Endothelial cell (in vitro differentiated cells): Measurements from ENCODE around the gene RABL6. TPM values are rescaled to one million over a fixed set of nuclear protein-coding genes. Genes with fewer than 3 reads are reported as not detected.
"Not testable (repeated sequence)": the region's sequence is repeated elsewhere in the genome, so short reads cannot be mapped to it uniquely, and the experiment has no call there.

Experiments
- DNase-seq: peaks from one replicate; pipeline ENCODE4 v3.0.0; 2021; ENCODE audit warnings: low spot score
- H3K27ac Mint-ChIP-seq: one replicate; pipeline ENCODE4 v1.8.0; 2021; ENCODE audit warnings: mixed read lengths, inconsistent platforms; ENCODE audit not compliant: unreplicated experiment
- H3K27me3 Mint-ChIP-seq: one replicate; pipeline ENCODE4 v1.8.0; 2021; ENCODE audit warnings: mild to moderate bottlenecking, moderate library complexity, mixed read lengths, inconsistent platforms; ENCODE audit not compliant: unreplicated experiment
- H3K36me3 Mint-ChIP-seq: one replicate; pipeline ENCODE4 v1.8.0; 2021; ENCODE audit warnings: mild to moderate bottlenecking, low read depth, mixed read lengths, inconsistent platforms; ENCODE audit not compliant: unreplicated experiment
- H3K4me1 Mint-ChIP-seq: one replicate; pipeline ENCODE4 v1.8.0; 2021; ENCODE audit warnings: mild to moderate bottlenecking, mixed read lengths, inconsistent platforms; ENCODE audit not compliant: unreplicated experiment
- H3K4me3 Mint-ChIP-seq: one replicate; pipeline ENCODE4 v1.8.0; 2021; ENCODE audit warnings: mild to moderate bottlenecking, mixed read lengths, inconsistent platforms; ENCODE audit not compliant: unreplicated experiment
- H3K9me3 Mint-ChIP-seq: one replicate; pipeline ENCODE4 v1.8.0; 2021; ENCODE audit warnings: mixed read lengths, inconsistent platforms; ENCODE audit not compliant: unreplicated experiment
- CTCF ChIP-seq: fragments of 200-600 bp; sonication (generic); IDR thresholded peaks from one replicate; pipeline ENCODE4 v1.5.0; 2021; ENCODE audit warnings: antibody characterized with exemption; ENCODE audit not compliant: unreplicated experiment
- total RNA-seq: library from RNA; stranded (reverse); fragmentation: NEBNext Ultra II Directional; extraction: Animal tissue kit (Norgen Biotek cat#: 25700); gene quantifications from one replicate; pipeline ENCODE4 v1.2.1, GENCODE V29; 2021; ENCODE audit not compliant: unreplicated experiment

The RABL6 gene
- total RNA-seq, 1 donor from 2014 or later, result 88.4 TPM

- peaks cover 20% of the 10 kb centered on the region for H3K27me3 Mint-ChIP-seq
- no peak overlapping the region for H3K27ac Mint-ChIP-seq
- peaks cover 2% of the 10 kb centered on the region for H3K4me1 Mint-ChIP-seq
Measured at GRCh38 chr9:136777359-136777758, 30.4 kb upstream of the RABL6 start.

DNA sequence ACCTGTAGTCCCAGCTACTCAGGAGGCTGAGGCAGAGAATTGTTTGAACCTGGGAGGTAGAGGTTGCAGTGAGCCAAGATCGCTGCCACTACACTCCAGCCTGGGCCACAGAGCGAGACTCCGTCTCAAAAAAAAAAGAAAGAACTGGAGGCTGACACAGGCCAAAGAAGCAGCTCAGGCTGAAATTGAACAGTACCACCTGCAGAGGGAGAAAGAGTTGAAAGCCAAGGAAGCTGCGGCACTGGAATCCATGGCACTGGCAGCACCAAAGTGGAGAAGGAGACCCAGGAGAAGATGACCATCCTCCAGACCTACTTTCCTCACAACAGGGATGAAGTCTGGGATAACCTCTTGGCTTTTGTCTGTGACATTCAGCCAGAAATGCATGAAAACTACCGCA, 27.9 kb upstream of the RABL6 start:
- H3K4me1 Mint-ChIP-seq, result peaks cover 2% of the 10 kb centered on the region
- no peak for DNase-seq
- H3K27ac Mint-ChIP-seq, result no peak overlapping the region
- no peak for TF ChIP-seq CTCF
- peaks cover 18% of the 10 kb centered on the region for H3K27me3 Mint-ChIP-seq
- no peak overlapping the region for H3K4me3 Mint-ChIP-seq
- no peaks in the 10 kb centered on the region for H3K9me3 Mint-ChIP-seq
- peaks cover 9% of the 10 kb centered on the region for H3K36me3 Mint-ChIP-seq

More at GRCh38 chr9:136777359-136777758, 30.4 kb upstream of the RABL6 start:
- DNase-seq, result no peak
- TF ChIP-seq CTCF, result no peak
- no peak overlapping the region for H3K4me3 Mint-ChIP-seq
- peaks cover 9% of the 10 kb centered on the region for H3K36me3 Mint-ChIP-seq
- no peaks in the 10 kb centered on the region for H3K9me3 Mint-ChIP-seq

- H3K9me3 Mint-ChIP-seq, result no peaks in the 10 kb centered on the region
- TF ChIP-seq CTCF, result no peak
- H3K27me3 Mint-ChIP-seq, result peaks cover 16% of the 10 kb centered on the region
- H3K36me3 Mint-ChIP-seq, result peaks cover 9% of the 10 kb centered on the region
- no peak overlapping the region for H3K27ac Mint-ChIP-seq
- DNase-seq, result no peak
- peaks cover 2% of the 10 kb centered on the region for H3K4me1 Mint-ChIP-seq
- no peak overlapping the region for H3K4me3 Mint-ChIP-seq
Measured at GRCh38 chr9:136782452-136782851, 25.3 kb upstream of the RABL6 start.

GRCh38 chr9:136784249-136784996, 23.3 kb upstream of the RABL6 start:
- H3K36me3 Mint-ChIP-seq, result no peaks in the 10 kb centered on the region
- H3K4me1 Mint-ChIP-seq, result peaks cover 2% of the 10 kb centered on the region
- no peak overlapping the region for H3K4me3 Mint-ChIP-seq
- peaks cover 2% of the 10 kb centered on the region for H3K27me3 Mint-ChIP-seq
- no peaks in the 10 kb centered on the region for H3K9me3 Mint-ChIP-seq
- peak; percentile 41 for TF ChIP-seq CTCF
- no peak overlapping the region for H3K27ac Mint-ChIP-seq
- DNase-seq, result no peak

- Mint-ChIP-seq H3K4me3 (no peak overlapping the region), H3K9me3 (no peaks in the 10 kb centered on the region), H3K4me1 (peaks cover 2% of the 10 kb centered on the region), H3K27me3 (peaks cover 2% of the 10 kb centered on the region), H3K36me3 (no peaks in the 10 kb centered on the region), H3K27ac (no peak overlapping the region)
- no peak for TF ChIP-seq CTCF
- DNase-seq, result no peak
Measured at GRCh38 chr9:136784997-136785361, 22.8 kb upstream of the RABL6 start.

DNA sequence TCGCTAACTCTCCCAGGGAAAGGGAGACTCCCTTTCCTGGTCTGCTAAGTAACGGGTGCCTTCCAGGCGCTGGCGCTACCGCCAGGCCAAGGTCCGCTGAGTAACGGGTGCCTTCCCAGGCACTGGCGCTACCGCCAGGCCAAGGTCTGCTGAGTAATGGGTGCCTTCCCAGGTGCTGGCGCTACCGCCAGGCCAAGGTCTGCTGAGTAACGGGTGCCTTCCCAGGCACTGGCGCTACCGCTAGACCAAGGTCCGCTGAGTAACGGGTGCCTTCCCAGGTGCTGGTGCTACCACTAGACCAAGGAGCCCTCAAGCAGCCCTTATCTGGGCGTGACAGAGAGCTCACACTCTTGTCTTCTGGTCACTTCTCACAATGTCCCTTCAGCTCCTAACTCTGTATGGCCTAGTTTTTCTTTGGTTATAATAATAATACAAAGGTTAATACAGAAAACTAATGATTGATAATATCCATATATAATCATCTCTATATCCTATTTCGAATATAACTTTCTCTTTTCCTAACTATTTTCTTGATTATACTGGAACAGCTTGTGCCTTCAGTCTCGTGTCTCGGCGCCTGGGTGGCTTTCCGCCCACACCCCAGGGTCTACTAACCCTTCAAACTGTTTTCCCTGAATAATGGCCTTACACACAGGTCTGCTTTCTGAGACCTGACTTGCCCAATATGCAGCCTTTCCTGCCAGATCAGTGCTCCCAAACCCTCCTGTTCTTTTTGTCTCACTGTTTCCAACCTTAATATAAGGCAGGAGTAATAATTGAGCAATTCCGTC, 22.0 kb upstream of the RABL6 start:
- H3K9me3 Mint-ChIP-seq, H3K27me3 Mint-ChIP-seq, H3K27ac Mint-ChIP-seq, H3K4me3 Mint-ChIP-seq, DNase-seq, H3K4me1 Mint-ChIP-seq, H3K36me3 Mint-ChIP-seq: not testable (repeated sequence)
